Muscle of arm (tissue), 12 donors: Measurements from ENCODE around the gene CD8A. TPM values are rescaled to one million over a fixed set of nuclear protein-coding genes. Genes with fewer than 3 reads are reported as not detected.

ENCODE experiments used
- DNase-seq: peaks from one replicate; pipeline ENCODE4 v3.0.0-alpha.2; 2013
- polyA plus RNA-seq, 12 donors: library from polyadenylated mRNA; unstranded; fragments of 120-200 nt; gene quantifications; one replicate each; pipeline ENCODE4 v1.2.1, GENCODE V29; 2013; ENCODE audit not compliant: insufficient read length in 12 of 12

CD8A gene
- polyA plus RNA-seq, 12 donors: 0.19 to 1.6 (median 0.27) TPM; not detected in 2

GRCh38 chr2:86809481-86810121, 18.9 kb upstream of the CD8A start:
- no peak for DNase-seq

GRCh38 chr2:86808315-86809161, 17.8 kb upstream of the CD8A start:
- DNase-seq: peak; percentile 85

- no peak for DNase-seq
Observed at GRCh38 chr2:86807468-86808275, 17.0 kb upstream of the CD8A start.

- no peak for DNase-seq
Observed at GRCh38 chr2:86807133-86807467, 16.4 kb upstream of the CD8A start.

- DNase-seq: no peak
Observed at GRCh38 chr2:86806059-86806857, 15.5 kb upstream of the CD8A start.

- DNase-seq: no peak
Observed at GRCh38 chr2:86800856-86801567, 10.3 kb upstream of the CD8A start.

GRCh38 chr2:86794861-86795260, 4.1 kb upstream of the CD8A start:
- DNase-seq: no peak

- DNase-seq: no peak
Observed at GRCh38 chr2:86793752-86794151, 3.0 kb upstream of the CD8A start.

GRCh38 chr2:86791573-86791972, 860 bp upstream of the CD8A start:
- no peak for DNase-seq

GRCh38 chr2:86790134-86790675, 508 bp downstream of the CD8A start:
- DNase-seq: no peak

GRCh38 chr2:86789687-86790133, 1.0 kb downstream of the CD8A start:
- DNase-seq: no peak

GRCh38 chr2:86788881-86789686, 1.6 kb downstream of the CD8A start:
- no peak for DNase-seq

- no peak for DNase-seq
Observed at GRCh38 chr2:86788165-86788564, 2.5 kb downstream of the CD8A start.

GRCh38 chr2:86787736-86788135, 3.0 kb downstream of the CD8A start:
- no peak for DNase-seq

GRCh38 chr2:86786001-86786536, 4.6 kb downstream of the CD8A start:
- DNase-seq: no peak

- no peak for DNase-seq
Observed at GRCh38 chr2:86785456-86785855, 5.3 kb downstream of the CD8A start.

- no peak for DNase-seq
Observed at GRCh38 chr2:86783615-86784339, 6.9 kb downstream of the CD8A start.

- DNase-seq: no peak
Observed at GRCh38 chr2:86782748-86783147, 8.0 kb downstream of the CD8A start.

- no peak for DNase-seq
Observed at GRCh38 chr2:86781363-86781762, 9.3 kb downstream of the CD8A start.
